ENCODE measurements around the gene HIPK1.

Gene HIPK1

DNA sequence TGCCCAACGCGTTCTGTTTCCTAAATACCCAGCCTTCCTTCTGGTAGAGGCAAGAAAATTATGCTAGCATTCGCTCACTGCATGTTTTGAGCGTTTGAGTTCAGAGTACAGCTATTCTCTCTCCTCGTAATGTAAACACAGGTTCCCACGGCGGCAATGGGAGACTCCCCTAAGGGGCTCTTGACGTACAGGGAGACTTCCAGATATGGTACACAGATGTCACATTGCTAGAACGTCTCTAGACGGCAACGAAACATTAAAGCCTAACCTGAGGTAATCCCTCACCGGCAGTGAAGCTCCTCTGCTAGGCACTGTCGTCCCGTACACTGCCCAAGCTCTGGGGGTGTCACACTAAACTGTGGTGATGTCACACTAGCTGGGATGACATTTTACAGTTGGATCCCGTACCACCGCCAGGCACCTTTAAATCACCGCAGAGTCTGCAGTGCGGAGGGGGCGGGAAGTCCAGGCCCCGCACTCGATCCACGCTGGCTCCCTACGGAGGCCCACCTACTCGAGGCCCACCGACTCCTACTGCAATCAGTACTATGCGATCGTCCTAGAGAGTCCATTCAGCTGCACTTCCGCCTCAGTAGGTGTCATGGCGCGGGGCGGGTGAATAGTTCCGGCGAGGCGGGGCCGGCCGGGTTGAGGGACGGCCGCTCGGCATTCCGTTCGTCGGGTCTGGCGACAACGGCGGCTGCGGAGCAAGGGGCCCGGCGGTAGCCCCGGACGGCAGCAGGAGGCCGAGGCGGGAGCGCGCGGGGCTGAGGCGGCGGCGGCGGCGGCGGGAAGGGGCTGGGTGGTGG lies at the start of gene HIPK1:
TSS of gene HIPK1 (plus strand) at position 384 of the 809 bp plus-strand sequence.
- peak within 1 kb of the TSS; percentile 96 for H3K4me3 ChIP-seq (ENCODE audit: low read depth, low read length)

DNA sequence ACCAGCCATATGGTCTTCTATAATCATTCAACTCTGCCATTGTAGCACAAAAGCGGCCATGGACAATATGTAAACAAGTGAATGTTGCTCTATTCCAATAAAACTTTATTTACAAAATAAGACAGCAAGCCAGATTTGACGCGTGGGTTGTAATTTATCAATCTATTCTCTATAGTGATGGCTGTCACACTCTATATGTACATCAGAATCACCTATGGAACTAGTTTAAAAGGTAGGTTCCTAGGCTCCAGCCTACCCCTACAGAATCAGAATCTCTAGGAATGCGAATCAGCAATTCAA lies 49.4 kb upstream of the HIPK1 start:
- H3K4me3 ChIP-seq (ENCODE audit: low read depth, low read length), result no peak overlapping the region

DNA sequence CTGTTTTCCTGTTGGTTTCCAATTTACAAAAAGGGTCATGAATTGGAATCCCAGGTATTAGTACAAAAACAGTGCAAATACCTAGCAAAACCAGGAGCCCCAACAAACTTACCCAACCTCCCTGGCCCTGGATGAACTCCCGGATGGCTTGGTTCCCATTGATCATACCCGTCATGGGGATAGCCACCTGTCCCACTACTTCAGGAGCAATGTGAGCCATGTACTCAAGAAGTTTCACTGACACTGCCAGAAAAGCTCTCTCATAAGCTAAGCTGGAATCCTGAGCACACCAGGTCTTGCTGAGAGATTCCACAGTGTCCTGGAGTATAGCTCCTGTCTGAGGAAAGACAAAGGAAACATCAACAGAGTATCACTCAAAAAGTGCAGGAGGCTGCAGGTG lies 47.5 kb upstream of the HIPK1 start:
- H3K4me3 ChIP-seq (ENCODE audit: low read depth, low read length), result no peak overlapping the region

DNA sequence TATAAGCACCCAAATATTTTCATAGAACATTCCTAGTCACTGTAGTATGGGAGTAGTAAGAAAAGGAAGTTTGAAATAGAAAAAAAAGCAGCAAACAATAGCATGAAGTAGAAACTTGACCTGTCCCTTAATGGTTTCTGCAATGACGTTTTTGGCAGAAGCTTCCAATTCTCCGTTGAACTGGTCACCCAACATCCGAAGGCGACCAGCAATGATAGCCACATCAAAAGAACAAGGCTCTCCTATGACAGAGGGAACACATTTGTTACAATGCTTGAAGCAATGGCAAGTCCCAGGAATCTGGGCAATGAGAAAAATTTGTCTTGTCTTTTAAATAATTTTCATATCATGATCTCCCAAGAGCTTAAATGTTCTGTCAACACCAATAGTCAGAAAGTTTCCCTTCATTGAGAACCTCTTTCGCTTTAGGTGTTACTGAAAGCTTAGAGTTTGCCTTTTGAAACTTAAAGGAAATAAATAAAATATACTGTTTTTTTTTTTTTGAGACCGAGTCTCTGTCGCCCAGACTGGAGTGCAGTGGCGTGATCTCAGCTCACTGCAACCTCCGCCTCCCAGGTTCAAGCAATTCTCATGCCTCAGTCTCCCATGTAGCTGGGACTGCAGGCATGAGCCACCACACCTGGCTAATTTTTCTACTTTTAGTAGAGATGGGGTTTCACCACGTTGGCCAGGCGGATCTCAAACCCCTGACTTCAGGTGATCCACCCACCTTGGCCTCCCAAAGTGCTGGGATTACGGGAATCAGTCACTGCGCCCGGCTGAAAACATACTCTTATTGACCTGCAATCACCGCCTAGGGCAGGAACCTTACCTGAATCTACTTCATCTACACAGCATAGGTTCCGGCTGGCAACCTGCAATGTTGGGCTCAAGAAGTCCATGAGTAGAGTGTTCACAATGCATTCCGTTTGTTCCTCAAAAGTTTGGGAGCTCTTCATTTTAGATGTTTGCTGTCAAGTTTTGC lies 42.4 kb upstream of the HIPK1 start:
- H3K4me3 ChIP-seq (ENCODE audit: low read depth, low read length), result no peak overlapping the region

DNA sequence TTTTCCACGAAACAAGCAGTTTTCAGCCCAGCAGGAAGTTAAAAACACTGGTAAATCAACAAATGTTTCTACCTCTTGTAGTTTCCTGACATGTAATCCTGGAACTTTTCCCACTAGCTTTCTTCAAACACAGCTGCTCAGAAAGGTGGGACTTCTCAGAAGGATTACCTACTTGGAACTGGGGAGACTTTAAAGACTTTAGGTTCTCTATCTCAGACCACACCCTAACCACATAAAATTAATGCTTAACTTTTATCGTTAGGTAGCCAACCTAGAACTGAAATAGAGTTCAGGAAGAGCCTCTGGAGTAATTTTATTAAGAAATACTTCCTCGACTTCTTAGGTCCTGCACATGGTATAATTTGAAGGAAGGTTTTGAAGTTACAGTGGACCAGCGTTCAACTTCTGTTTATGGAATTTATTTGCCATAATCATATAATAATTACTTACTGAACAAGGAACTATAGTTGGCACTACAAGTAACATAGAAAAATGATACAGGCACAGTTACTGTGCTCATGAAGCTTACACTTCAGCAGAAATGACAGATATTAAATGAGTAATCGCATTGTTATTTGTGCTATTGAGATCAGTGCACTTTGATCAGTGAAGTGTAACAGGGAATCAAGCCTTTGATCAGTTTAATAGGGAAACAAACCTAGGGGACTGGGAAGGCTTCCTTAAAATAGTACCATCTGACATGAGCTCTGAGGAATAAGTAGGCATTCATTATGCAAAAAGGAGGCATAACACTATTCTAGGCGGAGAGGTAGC lies 41.5 kb upstream of the HIPK1 start, which contains the start of gene BCL2L15:
TSS of gene BCL2L15 (minus strand) at position 180 of the 774 bp plus-strand sequence. CDS start 206 bp downstream, outside the sequence.
- H3K4me3 ChIP-seq (ENCODE audit: low read depth, low read length), result no peak within 1 kb of the TSS

DNA sequence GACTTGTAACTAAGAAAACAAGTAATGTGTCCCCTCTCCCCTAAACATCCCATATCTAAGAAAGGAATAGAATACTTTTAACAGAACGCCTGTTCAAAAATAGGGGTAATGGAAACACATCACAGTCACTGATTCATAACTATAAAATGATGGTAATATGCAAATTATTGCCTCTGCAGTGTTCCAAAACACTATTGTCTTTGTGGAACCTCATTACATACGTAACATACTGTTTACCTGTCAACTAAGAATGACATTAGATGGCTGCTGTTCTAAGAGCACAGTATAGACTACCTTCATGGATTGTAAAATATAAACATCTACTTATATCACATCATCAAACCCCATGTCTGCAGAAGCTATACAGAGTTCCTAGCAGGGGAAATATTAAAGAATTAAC lies 38.3 kb upstream of the HIPK1 start:
- H3K4me3 ChIP-seq (ENCODE audit: low read depth, low read length), result no peak overlapping the region

DNA sequence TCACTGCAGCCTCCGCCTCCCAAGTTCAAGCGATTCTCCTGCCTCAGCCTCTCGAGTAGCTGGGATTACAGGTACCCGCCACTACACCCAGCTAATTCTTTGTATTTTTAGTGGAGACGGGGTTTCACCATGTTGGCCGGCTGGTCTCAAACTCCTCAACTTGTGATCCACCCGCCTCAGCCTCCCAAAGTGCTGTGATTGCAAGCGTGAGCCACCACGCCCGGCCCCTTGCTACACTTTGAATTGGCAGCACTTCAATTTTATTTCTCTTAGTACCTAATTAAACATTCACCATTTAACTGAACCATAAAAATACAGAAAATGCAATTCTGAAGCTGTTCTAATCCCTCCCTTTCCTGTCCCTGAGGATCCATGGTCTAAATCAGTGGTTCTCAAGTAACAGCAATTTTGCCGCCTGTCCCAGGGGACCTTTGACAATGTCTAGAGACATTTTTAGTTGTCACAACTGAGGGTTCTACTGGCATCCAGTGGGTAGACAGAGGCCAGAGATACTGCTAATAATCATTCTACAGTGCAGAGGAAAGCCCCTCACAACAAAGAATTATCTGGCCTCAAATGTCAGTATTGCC lies 37.4 kb upstream of the HIPK1 start:
- no peak overlapping the region for H3K4me3 ChIP-seq (ENCODE audit: low read depth, low read length)

DNA sequence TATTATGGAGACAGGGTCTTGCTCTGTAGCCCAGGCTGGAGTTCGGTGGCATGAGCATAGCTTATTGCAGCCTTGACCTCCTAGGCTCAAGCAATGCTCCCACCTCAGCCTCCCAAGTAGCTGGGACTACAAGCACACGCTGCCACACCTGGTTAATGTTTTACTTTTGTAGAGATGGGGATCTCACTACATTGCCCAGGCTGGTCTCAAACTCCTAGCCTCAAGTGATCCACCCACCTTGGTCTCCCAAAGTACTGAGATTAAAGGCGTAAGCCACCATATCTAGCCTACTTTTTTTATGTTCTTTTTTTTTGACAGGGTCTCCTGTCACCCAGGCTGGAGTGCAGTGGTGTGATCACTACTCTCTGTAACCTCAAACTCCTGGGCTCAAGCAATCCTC lies 35.9 kb upstream of the HIPK1 start:
- H3K4me3 ChIP-seq (ENCODE audit: low read depth, low read length), result no peak overlapping the region

DNA sequence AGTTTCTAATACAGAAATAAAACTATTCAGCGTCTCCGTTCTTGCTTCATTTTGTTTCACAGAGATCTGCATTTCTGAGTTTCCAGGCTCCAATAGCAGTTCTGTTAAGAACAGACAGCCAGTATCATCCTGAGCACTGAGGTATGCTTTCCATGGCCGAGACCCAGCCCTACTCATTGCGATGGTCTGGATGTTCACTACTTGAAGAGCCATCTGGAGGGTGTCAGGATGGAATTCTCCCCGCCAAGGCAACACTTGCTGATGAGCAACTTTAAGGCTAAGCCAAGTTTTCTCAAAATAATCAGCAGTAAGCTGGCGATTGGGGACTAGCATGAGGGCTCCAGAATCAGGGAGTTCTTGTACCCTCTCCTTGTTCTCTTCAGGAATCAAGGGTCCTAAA lies 34.0 kb upstream of the HIPK1 start:
- H3K4me3 ChIP-seq (ENCODE audit: low read depth, low read length), result no peak overlapping the region

DNA sequence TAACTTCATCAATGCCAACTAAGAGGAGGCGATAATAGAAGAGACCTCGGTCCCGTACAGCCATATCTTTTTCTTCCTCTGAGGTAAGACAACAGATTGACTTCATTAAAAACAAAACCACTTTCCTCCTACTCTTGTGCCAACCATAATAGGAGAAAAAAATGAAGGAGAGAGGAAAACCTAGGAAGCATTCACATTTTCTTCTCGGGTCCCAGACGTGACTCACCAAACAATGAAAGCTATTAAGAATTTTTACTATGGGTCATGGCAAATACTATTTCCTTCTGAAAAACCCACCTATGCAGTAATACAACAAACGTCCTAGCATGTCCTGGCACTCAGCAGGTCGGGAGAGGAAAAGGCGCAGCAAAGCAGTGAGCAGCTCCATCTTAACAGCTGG lies 33.2 kb upstream of the HIPK1 start:
- no peak overlapping the region for H3K4me3 ChIP-seq (ENCODE audit: low read depth, low read length)

DNA sequence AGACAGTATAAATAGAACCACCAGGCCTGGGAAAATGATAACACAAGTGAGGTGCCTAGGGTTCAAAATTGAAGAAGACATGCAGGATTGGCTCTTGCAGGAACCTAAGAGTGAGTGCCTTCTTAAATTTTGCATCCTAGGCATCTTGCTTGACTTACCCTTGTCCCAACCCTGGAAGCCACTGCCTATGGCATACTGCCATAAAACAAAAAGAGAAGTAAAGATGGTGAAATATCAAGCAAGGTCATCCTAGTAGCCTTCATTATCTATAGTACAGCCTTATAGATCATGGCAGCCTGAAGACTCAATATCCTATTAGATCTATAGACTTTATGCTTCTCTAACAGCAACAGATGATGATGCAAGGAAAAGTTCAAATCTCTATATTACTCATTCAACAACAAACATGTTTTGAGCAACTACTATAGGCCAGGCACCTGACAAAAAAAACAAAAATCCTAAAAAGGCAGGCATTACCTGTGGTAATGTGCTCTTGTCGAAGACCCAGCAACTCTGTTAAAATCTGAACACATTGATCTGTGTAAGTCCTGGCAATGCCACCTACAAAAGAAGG lies 30.8 kb upstream of the HIPK1 start:
- H3K4me3 ChIP-seq (ENCODE audit: low read depth, low read length), result no peak overlapping the region

DNA sequence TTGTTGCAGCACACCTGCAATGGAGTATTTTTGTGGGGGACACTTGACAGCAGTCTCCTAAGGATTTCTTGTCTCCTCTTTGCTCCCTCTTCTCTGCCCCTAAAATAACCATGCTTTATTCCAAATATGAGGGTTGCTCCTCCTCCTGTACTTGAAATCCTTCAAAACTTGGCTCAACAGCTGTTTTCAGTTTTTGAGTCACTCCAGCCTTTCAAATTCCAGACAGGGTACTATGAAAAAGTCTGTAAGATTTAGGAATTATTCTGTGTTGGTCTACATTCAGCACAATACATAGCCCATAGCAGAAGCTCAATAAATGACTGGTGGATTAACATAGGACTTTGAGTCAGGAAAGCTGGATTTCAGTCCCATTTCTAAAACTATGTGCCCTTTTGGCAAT lies 30.0 kb upstream of the HIPK1 start:
- H3K4me3 ChIP-seq (ENCODE audit: low read depth, low read length), result no peak overlapping the region

DNA sequence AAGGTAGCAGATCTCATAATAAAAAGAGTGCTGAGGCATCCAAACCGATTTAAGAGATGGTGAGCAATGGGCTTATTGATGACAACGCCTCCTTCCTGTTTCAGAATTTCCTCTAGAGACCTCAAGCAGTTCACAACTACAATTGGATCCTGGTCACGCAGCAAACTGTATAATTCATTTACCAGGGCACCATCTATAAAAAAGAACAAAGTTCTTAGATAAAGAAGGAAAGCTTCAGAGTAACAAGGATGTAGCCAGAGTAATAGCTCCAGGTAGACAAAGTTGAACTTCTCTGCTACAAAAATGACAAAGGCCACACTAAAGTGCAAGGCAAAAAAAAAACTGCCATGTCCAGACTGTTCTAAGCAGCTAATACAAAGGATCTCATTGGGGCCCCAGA lies 27.9 kb upstream of the HIPK1 start:
- H3K4me3 ChIP-seq (ENCODE audit: low read depth, low read length), result no peak overlapping the region

DNA sequence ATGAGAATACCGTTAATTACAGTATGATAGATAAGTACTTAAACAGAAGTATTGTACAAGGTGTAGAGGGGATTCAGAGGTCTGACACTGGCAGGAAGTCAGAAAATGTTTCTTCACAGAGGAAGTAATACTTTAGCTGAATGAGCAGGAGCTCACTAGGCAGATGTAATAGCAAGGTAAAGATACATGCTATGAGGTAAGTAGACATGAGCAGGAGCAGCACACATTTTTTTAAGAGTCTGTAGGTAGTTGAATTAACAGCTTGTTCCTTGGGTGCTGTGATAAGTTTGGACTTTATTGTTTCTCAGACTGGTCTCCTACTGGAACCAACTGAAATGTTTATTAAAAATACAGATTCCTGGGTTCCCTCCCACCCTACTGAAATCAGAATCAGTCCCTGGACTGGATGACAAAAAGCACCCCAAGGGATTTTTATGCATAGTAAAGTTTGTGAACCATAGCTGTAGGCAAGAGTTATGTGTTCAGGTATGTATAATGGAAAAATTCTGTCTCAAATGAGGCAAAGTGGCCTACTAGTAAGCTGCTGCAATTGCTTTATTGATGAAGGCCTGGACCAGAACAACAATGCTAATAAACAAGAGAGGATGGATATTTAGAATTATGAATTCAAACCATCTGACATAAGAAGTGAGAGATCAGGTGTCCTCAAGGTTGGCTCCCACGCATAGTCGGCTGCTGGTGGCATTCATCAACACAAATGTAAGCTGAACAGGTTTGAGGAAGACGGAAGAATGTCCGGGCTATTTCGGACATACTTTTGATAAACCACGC lies 25.4 kb upstream of the HIPK1 start:
- H3K4me3 ChIP-seq (ENCODE audit: low read depth, low read length), result peak overlapping the region; percentile 66

DNA sequence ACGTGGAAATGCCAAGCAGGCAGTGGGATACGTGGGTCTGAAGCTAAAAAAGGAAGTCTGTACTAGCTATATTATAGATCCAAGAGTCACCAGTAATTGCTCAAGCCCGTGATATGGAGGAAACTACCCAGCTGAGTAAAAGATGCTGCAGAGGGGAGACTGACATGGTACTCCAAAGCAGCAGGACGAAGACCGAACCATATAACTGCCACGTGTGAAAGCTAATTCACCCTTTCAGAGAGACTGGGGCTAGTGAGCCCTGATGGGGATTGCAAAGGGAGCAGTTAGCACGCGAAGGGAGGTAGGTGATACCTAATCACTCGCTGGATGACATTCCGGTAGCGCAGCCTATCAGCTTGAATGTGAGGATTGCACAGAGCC lies 24.8 kb upstream of the HIPK1 start:
- peak overlapping the region; percentile 66 for H3K4me3 ChIP-seq (ENCODE audit: low read depth, low read length)

DNA sequence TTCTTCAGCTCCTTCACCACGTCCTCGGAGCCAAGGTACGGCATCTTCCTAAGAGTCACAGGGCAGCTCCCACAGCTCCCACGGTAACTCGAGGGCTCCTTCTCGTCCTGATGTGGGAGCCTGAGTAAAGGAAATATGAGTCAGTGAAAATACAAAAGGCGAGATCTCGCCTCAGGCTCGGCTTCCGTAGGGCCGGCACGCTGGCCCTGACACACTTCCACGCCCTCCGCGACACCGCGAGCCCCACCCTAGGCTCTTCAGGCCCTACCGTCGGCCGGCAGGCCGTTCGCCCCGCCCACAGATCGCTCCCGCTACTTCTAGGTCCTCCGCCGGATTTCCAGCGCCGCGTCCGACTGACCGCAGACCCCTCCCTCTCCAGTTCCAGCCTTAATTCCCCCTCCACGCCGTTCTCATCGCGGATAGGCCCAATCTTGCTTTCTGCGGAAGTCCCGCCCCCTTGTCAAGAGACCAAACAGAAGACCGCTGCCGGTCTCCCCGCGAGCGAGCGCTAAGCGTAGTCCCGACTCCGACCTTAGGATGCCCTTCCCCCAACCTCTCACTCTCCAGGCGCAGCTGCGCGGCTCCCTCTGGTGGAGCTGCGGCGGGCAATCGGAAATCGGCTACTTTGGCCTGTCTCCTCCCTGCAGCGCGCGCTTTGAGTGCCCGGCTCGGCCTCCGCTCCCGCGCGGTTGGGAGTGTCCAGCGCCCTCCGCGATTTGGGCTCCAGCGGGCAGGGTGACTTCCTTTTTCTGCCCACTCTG lies 24.3 kb upstream of the HIPK1 start, which contains the start of the genes AP4B1 and DCLRE1B:
TSS of gene AP4B1 (minus strand) at position 126 of the 761 bp plus-strand sequence. CDS start at position 44, 82 bp downstream.
TSS of gene DCLRE1B (plus strand) at position 653 of the 761 bp plus-strand sequence. CDS start 261 bp downstream, outside the sequence.
- peak within 1 kb of the TSS; percentile 98 for H3K4me3 ChIP-seq (ENCODE audit: low read depth, low read length)

DNA sequence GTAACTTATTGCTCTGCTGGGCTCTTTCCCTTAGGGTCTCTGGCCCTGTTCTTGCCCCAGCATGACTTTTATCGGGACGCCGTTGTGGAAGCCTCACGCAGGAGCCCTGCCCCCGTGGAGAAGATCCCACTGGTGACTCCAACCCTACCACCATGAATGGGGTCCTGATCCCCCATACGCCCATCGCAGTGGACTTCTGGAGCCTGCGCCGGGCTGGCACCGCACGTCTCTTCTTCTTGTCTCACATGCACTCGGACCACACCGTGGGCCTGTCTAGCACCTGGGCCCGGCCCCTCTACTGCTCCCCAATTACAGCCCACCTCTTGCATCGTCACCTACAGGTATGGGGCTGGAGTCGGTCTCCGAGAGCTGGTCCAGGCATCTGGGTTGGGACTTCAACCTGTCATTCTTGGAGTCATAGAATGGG lies 23.7 kb upstream of the HIPK1 start:
- H3K4me3 ChIP-seq (ENCODE audit: low read depth, low read length), result peak overlapping the region; percentile 98

DNA sequence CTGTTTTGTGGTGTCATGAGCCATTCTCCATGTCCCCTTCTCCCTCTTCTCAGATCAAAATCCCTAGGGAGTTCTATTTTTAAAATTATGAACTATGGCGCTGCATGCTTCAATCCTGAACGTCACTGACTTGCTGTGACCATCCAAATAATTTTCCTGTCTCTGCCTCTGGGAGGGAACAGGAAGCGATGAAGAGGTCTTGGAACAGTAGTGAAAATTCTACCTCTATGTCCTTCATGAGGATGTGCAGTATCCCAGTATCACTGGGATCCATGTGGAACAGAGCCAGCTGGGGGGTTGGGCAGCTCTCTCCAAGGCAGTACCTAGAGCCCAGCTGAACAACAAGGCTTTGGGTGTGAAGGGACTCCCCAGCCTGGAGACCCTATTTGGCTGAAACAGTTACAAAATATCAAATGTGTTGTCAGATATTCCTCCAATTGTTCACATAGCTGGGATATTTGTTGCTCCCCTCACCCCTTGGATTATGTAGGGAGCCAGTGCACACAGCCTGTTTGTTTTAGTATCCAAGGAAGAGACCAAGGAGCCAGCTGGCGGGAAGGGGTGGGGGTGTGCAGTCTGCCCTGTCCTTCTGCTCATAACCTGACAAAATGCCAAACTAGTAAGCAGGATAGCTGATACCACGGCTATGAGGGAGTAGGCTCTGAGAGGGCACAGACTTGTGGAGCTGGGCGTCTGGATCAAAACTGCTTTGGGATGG lies 16.4 kb upstream of the HIPK1 start:
- no peak overlapping the region for H3K4me3 ChIP-seq (ENCODE audit: low read depth, low read length)

All from iPS-11a (cell line).